Duodenal mucosa (tissue), 2 donors: Measurements from ENCODE around the gene CST9L.

ENCODE experiments used
- H3K27ac ChIP-seq: one replicate; pipeline ENCODE4 v1.7.0; 2013; ENCODE audit warnings: low read depth, low read length
- H3K27me3 ChIP-seq, 2 donors: one replicate each; pipeline ENCODE4 v1.7.0; 2013; ENCODE audit warnings: low read length in 2 of 2, control low read depth in 1 of 2; ENCODE audit not compliant: insufficient read depth in 2 of 2, control insufficient read depth in 1 of 2
- H3K36me3 ChIP-seq, 2 donors: one replicate each; pipeline ENCODE4 v1.7.0; 2013; ENCODE audit warnings: low read length in 2 of 2, control low read depth in 1 of 2; ENCODE audit not compliant: insufficient read depth in 2 of 2, control insufficient read depth in 1 of 2
- H3K4me1 ChIP-seq, 2 donors: one replicate each; pipeline ENCODE4 v1.7.0; 2013; ENCODE audit warnings: low read length in 2 of 2, control low read depth in 1 of 2; ENCODE audit not compliant: insufficient read depth in 2 of 2, control insufficient read depth in 1 of 2
- H3K4me3 ChIP-seq, 2 donors: one replicate each; pipeline ENCODE4 v1.7.0; 2013; ENCODE audit warnings: low read length in 2 of 2, low read depth in 1 of 2
- H3K9ac ChIP-seq, 2 donors: one replicate each; pipeline ENCODE4 v1.7.0; 2013; ENCODE audit warnings: low read length in 2 of 2, low read depth in 1 of 2
- H3K9me3 ChIP-seq, 2 donors: one replicate each; pipeline ENCODE4 v1.7.0; 2013; ENCODE audit warnings: low read length in 2 of 2, control low read depth in 1 of 2; ENCODE audit not compliant: control insufficient read depth in 1 of 2

Gene CST9L

GRCh38 chr20:23604306-23604705 is 36.0 kb upstream of the CST9L start:
- no peak overlapping the region for H3K27ac ChIP-seq
- H3K4me3 ChIP-seq = no peak overlapping the region
- H3K4me1 ChIP-seq = no peaks in the 10 kb centered on the region
- no peaks in the 10 kb centered on the region for H3K36me3 ChIP-seq
- no peaks in the 10 kb centered on the region for H3K27me3 ChIP-seq
- no peaks in the 10 kb centered on the region for H3K9me3 ChIP-seq
- no peak overlapping the region for H3K9ac ChIP-seq

GRCh38 chr20:23603321-23603720 is 35.0 kb upstream of the CST9L start:
- Histone ChIP-seq H3K4me3 (no peak overlapping the region), H3K36me3 (no peaks in the 10 kb centered on the region), H3K9ac (no peak overlapping the region), H3K27ac (no peak overlapping the region), H3K27me3 (no peaks in the 10 kb centered on the region), H3K4me1 (no peaks in the 10 kb centered on the region), H3K9me3 (no peaks in the 10 kb centered on the region)

GRCh38 chr20:23602699-23603098 is 34.4 kb upstream of the CST9L start:
- no peak overlapping the region for H3K9ac ChIP-seq
- no peaks in the 10 kb centered on the region for H3K9me3 ChIP-seq

GRCh38 chr20:23602241-23602640 is 34.0 kb upstream of the CST9L start:
- Histone ChIP-seq H3K4me1 (no peaks in the 10 kb centered on the region), H3K36me3 (no peaks in the 10 kb centered on the region), H3K27me3 (no peaks in the 10 kb centered on the region), H3K9ac (no peak overlapping the region), H3K9me3 (no peaks in the 10 kb centered on the region), H3K4me3 (no peak overlapping the region), H3K27ac (no peak overlapping the region)

More at GRCh38 chr20:23602699-23603098, 34.4 kb upstream of the CST9L start:
- no peak overlapping the region for H3K4me3 ChIP-seq
- H3K27ac ChIP-seq = no peak overlapping the region
- H3K36me3 ChIP-seq = no peaks in the 10 kb centered on the region
- H3K27me3 ChIP-seq = no peaks in the 10 kb centered on the region
- H3K4me1 ChIP-seq = no peaks in the 10 kb centered on the region

- Histone ChIP-seq H3K27ac (no peak overlapping the region), H3K4me1 (no peaks in the 10 kb centered on the region), H3K9me3 (no peaks in the 10 kb centered on the region), H3K36me3 (no peaks in the 10 kb centered on the region), H3K9ac (no peak overlapping the region), H3K27me3 (no peaks in the 10 kb centered on the region), H3K4me3 (no peak overlapping the region)
These were observed 33.4 kb upstream of the CST9L start for GRCh38 chr20:23601715-23602114.

GRCh38 chr20:23598481-23598880 is 30.2 kb upstream of the CST9L start:
- no peaks in the 10 kb centered on the region for H3K27me3 ChIP-seq
- H3K9ac ChIP-seq = no peak overlapping the region
- H3K36me3 ChIP-seq = no peaks in the 10 kb centered on the region
- no peak overlapping the region for H3K27ac ChIP-seq
- no peak overlapping the region for H3K4me3 ChIP-seq
- no peaks in the 10 kb centered on the region for H3K4me1 ChIP-seq
- no peaks in the 10 kb centered on the region for H3K9me3 ChIP-seq

GRCh38 chr20:23596579-23597250 is 28.4 kb upstream of the CST9L start:
- H3K9me3 ChIP-seq = no peaks in the 10 kb centered on the region
- H3K9ac ChIP-seq = no peak overlapping the region
- no peak overlapping the region for H3K27ac ChIP-seq
- no peaks in the 10 kb centered on the region for H3K36me3 ChIP-seq
- no peaks in the 10 kb centered on the region for H3K27me3 ChIP-seq
- no peak overlapping the region for H3K4me3 ChIP-seq
- H3K4me1 ChIP-seq = no peaks in the 10 kb centered on the region

GRCh38 chr20:23595941-23596340 is 27.7 kb upstream of the CST9L start:
- Histone ChIP-seq H3K9ac (no peak overlapping the region), H3K27ac (no peak overlapping the region), H3K36me3 (no peaks in the 10 kb centered on the region), H3K9me3 (no peaks in the 10 kb centered on the region), H3K4me1 (no peaks in the 10 kb centered on the region), H3K27me3 (no peaks in the 10 kb centered on the region), H3K4me3 (no peak overlapping the region)

GRCh38 chr20:23588434-23589403 is 20.4 kb upstream of the CST9L start:
- Histone ChIP-seq H3K9me3 (no peaks in the 10 kb centered on the region), H3K36me3 (no peaks in the 10 kb centered on the region), H3K9ac (no peak overlapping the region), H3K4me3 (no peak overlapping the region), H3K27ac (no peak overlapping the region), H3K4me1 (no peaks in the 10 kb centered on the region), H3K27me3 (no peaks in the 10 kb centered on the region)

- no peak overlapping the region for H3K9ac ChIP-seq
- no peaks in the 10 kb centered on the region for H3K36me3 ChIP-seq
- H3K4me1 ChIP-seq = no peaks in the 10 kb centered on the region
- H3K27ac ChIP-seq = no peak overlapping the region
- H3K4me3 ChIP-seq = no peak overlapping the region
- H3K27me3 ChIP-seq = no peaks in the 10 kb centered on the region
- no peaks in the 10 kb centered on the region for H3K9me3 ChIP-seq
These were observed 19.3 kb upstream of the CST9L start for GRCh38 chr20:23587631-23588030.
